ENCODE results near the gene MERTK.
A peak's percentile ranks its signal among the peaks of the same experiment; 100 is the strongest.

MERTK gene

GRCh38 chr2:111900859-111901258 lies 2.5 kb downstream of the MERTK start:
- Histone ChIP-seq H4K91ac (ENCODE audit: low read depth, low read length) (no peak overlapping the region), H4K8ac (ENCODE audit: low read depth, low read length) (no peak overlapping the region), H2BK5ac (ENCODE audit: low read depth, low read length, poor library complexity) (no peak overlapping the region), H4K12ac (ENCODE audit: low read depth, low read length) (no peak overlapping the region), H3K27me3 (ENCODE audit: insufficient read depth, low read length) (peaks cover 2% of the 10 kb centered on the region), H3K9ac (ENCODE audit: low read length) (no peak overlapping the region), H3K4me2 (ENCODE audit: low read length) (no peak overlapping the region), H2AK5ac (ENCODE audit: low read length) (no peak overlapping the region), H3K4me3 (ENCODE audit: low read depth, low read length) (no peak overlapping the region), H3K14ac (ENCODE audit: low read length) (no peak overlapping the region), H3K79me1 (ENCODE audit: low read length) (peaks cover 8% of the 10 kb centered on the region), H3K23ac (ENCODE audit: low read length) (no peak overlapping the region), H3K18ac (ENCODE audit: low read length) (no peak overlapping the region), H3K9me3 (ENCODE audit: insufficient read depth, low read depth, low read length) (no peaks in the 10 kb centered on the region), H2AFZ (ENCODE audit: insufficient read depth, low read length, poor library complexity) (no peak overlapping the region), H3K4ac (ENCODE audit: low read depth, low read length) (no peak overlapping the region), H2BK12ac (ENCODE audit: low read length) (no peak overlapping the region), H3K79me2 (ENCODE audit: control insufficient read depth, insufficient read depth, low read length, poor library complexity) (peaks cover 2% of the 10 kb centered on the region), H3K4me1 (ENCODE audit: control insufficient read depth in 1 of 2, insufficient read depth in 2 of 2, low read length in 2 of 2) (peaks cover 5 to 7% of the 10 kb centered on the region in 2 experiments), H2BK120ac (ENCODE audit: insufficient read depth, low read length, poor library complexity) (no peak overlapping the region), H3K36me3 (ENCODE audit: control insufficient read depth in 1 of 2, insufficient read depth in 2 of 2, low read length in 2 of 2) (no peaks in the 10 kb centered on the region), H3K27ac (ENCODE audit: low read depth, low read length) (no peak overlapping the region)
- DNase-seq: no peak
- no CpG with 5 or more reads among the region's 3 CpGs for WGBS (ENCODE audit: extremely low coverage, insufficient coverage, insufficient read length)

GRCh38 chr2:111903516-111903915 lies 5.1 kb downstream of the MERTK start:
- no peak overlapping the region for H2BK120ac ChIP-seq (ENCODE audit: insufficient read depth, low read length, poor library complexity)
- no peak overlapping the region for H4K91ac ChIP-seq (ENCODE audit: low read depth, low read length)
- DNase-seq: no peak
- no peaks in the 10 kb centered on the region for H3K9me3 ChIP-seq (ENCODE audit: insufficient read depth, low read depth, low read length)
- no peak overlapping the region for H3K4me3 ChIP-seq (ENCODE audit: low read depth, low read length)
- H4K12ac ChIP-seq (ENCODE audit: low read depth, low read length): no peak overlapping the region
- H3K4ac ChIP-seq (ENCODE audit: low read depth, low read length): no peak overlapping the region
- no peaks in the 10 kb centered on the region for H3K36me3 ChIP-seq (ENCODE audit: control insufficient read depth in 1 of 2, insufficient read depth in 2 of 2, low read length in 2 of 2)
- H3K79me2 ChIP-seq (ENCODE audit: control insufficient read depth, insufficient read depth, low read length, poor library complexity): peaks cover 2% of the 10 kb centered on the region
- no peak overlapping the region for H3K14ac ChIP-seq (ENCODE audit: low read length)
- WGBS (ENCODE audit: extremely low coverage, insufficient coverage, insufficient read length): no CpG with 5 or more reads among the region's 3 CpGs
- peaks cover 6 to 10% of the 10 kb centered on the region in 2 experiments for H3K4me1 ChIP-seq (ENCODE audit: control insufficient read depth in 1 of 2, insufficient read depth in 2 of 2, low read length in 2 of 2)
- H2AK5ac ChIP-seq (ENCODE audit: low read length): no peak overlapping the region
- no peak overlapping the region for H2BK5ac ChIP-seq (ENCODE audit: low read depth, low read length, poor library complexity)
- no peak overlapping the region for H3K9ac ChIP-seq (ENCODE audit: low read length)
- H3K23ac ChIP-seq (ENCODE audit: low read length): no peak overlapping the region
- H2AFZ ChIP-seq (ENCODE audit: insufficient read depth, low read length, poor library complexity): no peak overlapping the region
- peaks cover 3% of the 10 kb centered on the region for H3K79me1 ChIP-seq (ENCODE audit: low read length)
- H3K27ac ChIP-seq (ENCODE audit: low read depth, low read length): no peak overlapping the region
- no peak overlapping the region for H4K8ac ChIP-seq (ENCODE audit: low read depth, low read length)
- peaks cover 2% of the 10 kb centered on the region for H3K27me3 ChIP-seq (ENCODE audit: insufficient read depth, low read length)
- no peak overlapping the region for H3K4me2 ChIP-seq (ENCODE audit: low read length)
- no peak overlapping the region for H3K18ac ChIP-seq (ENCODE audit: low read length)
- no peak overlapping the region for H2BK12ac ChIP-seq (ENCODE audit: low read length)

- Histone ChIP-seq H3K79me1 (ENCODE audit: low read length) (no peaks in the 10 kb centered on the region), H2BK12ac (ENCODE audit: low read length) (no peak overlapping the region), H2BK120ac (ENCODE audit: insufficient read depth, low read length, poor library complexity) (no peak overlapping the region), H3K79me2 (ENCODE audit: control insufficient read depth, insufficient read depth, low read length, poor library complexity) (peaks cover 2% of the 10 kb centered on the region), H3K14ac (ENCODE audit: low read length) (no peak overlapping the region), H2BK5ac (ENCODE audit: low read depth, low read length, poor library complexity) (no peak overlapping the region), H3K4ac (ENCODE audit: low read depth, low read length) (no peak overlapping the region), H3K4me3 (ENCODE audit: low read depth, low read length) (no peak overlapping the region), H3K27ac (ENCODE audit: low read depth, low read length) (no peak overlapping the region), H4K91ac (ENCODE audit: low read depth, low read length) (no peak overlapping the region), H4K8ac (ENCODE audit: low read depth, low read length) (no peak overlapping the region), H3K9me3 (ENCODE audit: insufficient read depth, low read depth, low read length) (no peaks in the 10 kb centered on the region), H3K36me3 (ENCODE audit: control insufficient read depth in 1 of 2, insufficient read depth in 2 of 2, low read length in 2 of 2) (no peaks in the 10 kb centered on the region), H3K4me1 (ENCODE audit: control insufficient read depth in 1 of 2, insufficient read depth in 2 of 2, low read length in 2 of 2) (peaks cover 6 to 11% of the 10 kb centered on the region in 2 experiments), H3K18ac (ENCODE audit: low read length) (no peak overlapping the region), H3K9ac (ENCODE audit: low read length) (no peak overlapping the region), H3K27me3 (ENCODE audit: insufficient read depth, low read length) (no peaks in the 10 kb centered on the region), H4K12ac (ENCODE audit: low read depth, low read length) (no peak overlapping the region), H3K4me2 (ENCODE audit: low read length) (no peak overlapping the region), H3K23ac (ENCODE audit: low read length) (no peak overlapping the region), H2AK5ac (ENCODE audit: low read length) (no peak overlapping the region), H2AFZ (ENCODE audit: insufficient read depth, low read length, poor library complexity) (no peak overlapping the region)
- WGBS (ENCODE audit: extremely low coverage, insufficient coverage, insufficient read length): no CpG with 5 or more reads among the region's 5 CpGs
- DNase-seq: no peak
These were observed 5.6 kb downstream of the MERTK start for GRCh38 chr2:111903930-111904439.

- H3K18ac ChIP-seq (ENCODE audit: low read length): no peak overlapping the region
- no peak overlapping the region for H3K27ac ChIP-seq (ENCODE audit: low read depth, low read length)
- no peak overlapping the region for H2AK5ac ChIP-seq (ENCODE audit: low read length)
- no peak overlapping the region for H3K4me2 ChIP-seq (ENCODE audit: low read length)
- H3K4ac ChIP-seq (ENCODE audit: low read depth, low read length): no peak overlapping the region
- H2BK120ac ChIP-seq (ENCODE audit: insufficient read depth, low read length, poor library complexity): no peak overlapping the region
- no peak overlapping the region for H3K14ac ChIP-seq (ENCODE audit: low read length)
- no peaks in the 10 kb centered on the region for H3K9me3 ChIP-seq (ENCODE audit: insufficient read depth, low read depth, low read length)
- H3K79me1 ChIP-seq (ENCODE audit: low read length): no peaks in the 10 kb centered on the region
- no peaks in the 10 kb centered on the region for H3K79me2 ChIP-seq (ENCODE audit: control insufficient read depth, insufficient read depth, low read length, poor library complexity)
- no peak overlapping the region for H3K4me3 ChIP-seq (ENCODE audit: low read depth, low read length)
- H3K9ac ChIP-seq (ENCODE audit: low read length): no peak overlapping the region
- H4K12ac ChIP-seq (ENCODE audit: low read depth, low read length): no peak overlapping the region
- peaks cover 3 to 13% of the 10 kb centered on the region in 2 experiments for H3K4me1 ChIP-seq (ENCODE audit: control insufficient read depth in 1 of 2, insufficient read depth in 2 of 2, low read length in 2 of 2)
- no peak overlapping the region for H2AFZ ChIP-seq (ENCODE audit: insufficient read depth, low read length, poor library complexity)
- no peak overlapping the region for H3K23ac ChIP-seq (ENCODE audit: low read length)
- peak overlapping the region; percentile 52 for H2BK12ac ChIP-seq (ENCODE audit: low read length)
- no peaks in the 10 kb centered on the region for H3K27me3 ChIP-seq (ENCODE audit: insufficient read depth, low read length)
- no peak overlapping the region for H4K91ac ChIP-seq (ENCODE audit: low read depth, low read length)
- no peak for DNase-seq
- no peak overlapping the region for H2BK5ac ChIP-seq (ENCODE audit: low read depth, low read length, poor library complexity)
- H4K8ac ChIP-seq (ENCODE audit: low read depth, low read length): no peak overlapping the region
- H3K36me3 ChIP-seq (ENCODE audit: control insufficient read depth in 1 of 2, insufficient read depth in 2 of 2, low read length in 2 of 2): no peaks in the 10 kb centered on the region
- no CpG with 5 or more reads among the region's 10 CpGs for WGBS (ENCODE audit: extremely low coverage, insufficient coverage, insufficient read length)
These were observed 6.5 kb downstream of the MERTK start for GRCh38 chr2:111904726-111905474.

Measured in trophoblast cell (in vitro differentiated cells and primary cell).